GM10266 (cell line): ENCODE results near the gene LCNL1.

Experiments used
- DNase-seq: peaks from one replicate; pipeline ENCODE4 v3.0.0; 2012; ENCODE audit errors: extremely low spot score
- TF ChIP-seq, protein P1 (sequence below): IDR thresholded peaks from 2 replicates; pipeline ENCODE4 v1.5.1; 2012; ENCODE audit warnings: mild to moderate bottlenecking, low read depth; ENCODE audit not compliant: control insufficient read depth, insufficient read depth; ENCODE audit errors: missing control alignments

The LCNL1 gene

DNA sequence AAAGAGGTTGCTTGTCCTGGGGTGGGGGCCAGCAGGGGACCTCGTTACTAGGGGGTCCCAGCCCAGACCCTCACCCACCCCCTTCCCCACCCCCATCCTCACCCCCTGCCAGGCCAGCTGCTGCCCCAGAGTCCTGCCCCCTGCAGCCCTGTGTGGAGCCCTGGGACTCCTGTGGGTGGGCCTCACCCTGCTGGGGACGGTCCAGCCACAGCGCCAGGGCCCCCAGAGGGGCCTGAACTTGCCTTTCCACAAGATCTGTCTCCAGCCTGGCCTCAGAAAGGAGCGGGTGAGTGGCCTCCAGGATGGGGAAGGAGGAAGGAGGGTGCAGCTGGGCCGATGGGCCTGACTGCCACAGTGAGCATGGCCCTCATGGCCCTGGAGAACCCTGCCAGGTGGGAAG lies 13.0 kb upstream of the LCNL1 start:
- no peak for DNase-seq
- TF ChIP-seq, protein P1, sequence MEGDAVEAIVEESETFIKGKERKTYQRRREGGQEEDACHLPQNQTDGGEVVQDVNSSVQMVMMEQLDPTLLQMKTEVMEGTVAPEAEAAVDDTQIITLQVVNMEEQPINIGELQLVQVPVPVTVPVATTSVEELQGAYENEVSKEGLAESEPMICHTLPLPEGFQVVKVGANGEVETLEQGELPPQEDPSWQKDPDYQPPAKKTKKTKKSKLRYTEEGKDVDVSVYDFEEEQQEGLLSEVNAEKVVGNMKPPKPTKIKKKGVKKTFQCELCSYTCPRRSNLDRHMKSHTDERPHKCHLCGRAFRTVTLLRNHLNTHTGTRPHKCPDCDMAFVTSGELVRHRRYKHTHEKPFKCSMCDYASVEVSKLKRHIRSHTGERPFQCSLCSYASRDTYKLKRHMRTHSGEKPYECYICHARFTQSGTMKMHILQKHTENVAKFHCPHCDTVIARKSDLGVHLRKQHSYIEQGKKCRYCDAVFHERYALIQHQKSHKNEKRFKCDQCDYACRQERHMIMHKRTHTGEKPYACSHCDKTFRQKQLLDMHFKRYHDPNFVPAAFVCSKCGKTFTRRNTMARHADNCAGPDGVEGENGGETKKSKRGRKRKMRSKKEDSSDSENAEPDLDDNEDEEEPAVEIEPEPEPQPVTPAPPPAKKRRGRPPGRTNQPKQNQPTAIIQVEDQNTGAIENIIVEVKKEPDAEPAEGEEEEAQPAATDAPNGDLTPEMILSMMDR, result no peak

GRCh38 chr9:136970361-136970760 lies 12.4 kb upstream of the LCNL1 start:
- TF ChIP-seq, protein P1, result no peak
- DNase-seq, result no peak

GRCh38 chr9:136971746-136972145 lies 11.0 kb upstream of the LCNL1 start:
- no peak for DNase-seq
- TF ChIP-seq, protein P1, result no peak

DNA sequence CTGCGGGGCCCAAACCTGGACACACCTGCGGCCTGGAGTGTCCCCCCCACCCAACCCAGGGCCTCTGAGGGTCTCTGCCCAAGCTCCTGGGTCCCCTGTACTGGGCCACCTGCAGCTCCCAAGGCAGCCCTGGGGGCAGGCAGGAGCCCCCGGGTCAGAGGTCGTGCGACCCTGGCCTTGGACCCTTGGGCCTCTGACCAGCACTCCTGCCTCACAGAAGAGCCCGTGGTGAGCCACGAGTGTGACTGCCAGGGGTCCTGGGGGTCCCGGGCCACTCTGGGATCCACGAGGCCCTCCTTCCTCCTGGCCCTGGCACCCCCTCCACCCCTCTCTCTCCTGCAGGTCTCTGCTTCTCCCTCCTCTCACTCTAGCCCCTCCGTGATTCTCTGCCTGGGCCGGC lies 10.5 kb upstream of the LCNL1 start:
- DNase-seq, result no peak
- TF ChIP-seq, protein P1, result no peak

DNA sequence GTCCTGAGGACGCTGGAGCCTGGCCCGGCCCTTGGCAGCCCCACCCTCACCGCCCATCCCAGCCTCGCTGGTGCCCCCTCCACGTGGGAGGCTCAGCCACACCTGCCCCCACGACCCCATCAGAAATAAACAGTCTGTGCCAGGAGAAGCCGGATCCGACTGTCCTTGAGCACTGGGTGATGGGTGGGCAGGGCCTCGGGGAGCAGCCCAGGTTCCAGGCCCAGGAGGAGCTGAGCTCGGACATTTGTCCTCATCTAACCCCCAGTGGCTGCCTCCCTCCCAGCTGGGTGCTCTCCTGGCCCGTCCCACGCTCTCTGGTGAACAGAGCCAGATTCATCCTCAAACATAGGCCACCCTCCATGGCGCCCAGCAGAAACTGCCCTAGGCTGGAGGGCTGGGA lies 10.1 kb upstream of the LCNL1 start:
- no peak for DNase-seq
- TF ChIP-seq, protein P1, result no peak

DNA sequence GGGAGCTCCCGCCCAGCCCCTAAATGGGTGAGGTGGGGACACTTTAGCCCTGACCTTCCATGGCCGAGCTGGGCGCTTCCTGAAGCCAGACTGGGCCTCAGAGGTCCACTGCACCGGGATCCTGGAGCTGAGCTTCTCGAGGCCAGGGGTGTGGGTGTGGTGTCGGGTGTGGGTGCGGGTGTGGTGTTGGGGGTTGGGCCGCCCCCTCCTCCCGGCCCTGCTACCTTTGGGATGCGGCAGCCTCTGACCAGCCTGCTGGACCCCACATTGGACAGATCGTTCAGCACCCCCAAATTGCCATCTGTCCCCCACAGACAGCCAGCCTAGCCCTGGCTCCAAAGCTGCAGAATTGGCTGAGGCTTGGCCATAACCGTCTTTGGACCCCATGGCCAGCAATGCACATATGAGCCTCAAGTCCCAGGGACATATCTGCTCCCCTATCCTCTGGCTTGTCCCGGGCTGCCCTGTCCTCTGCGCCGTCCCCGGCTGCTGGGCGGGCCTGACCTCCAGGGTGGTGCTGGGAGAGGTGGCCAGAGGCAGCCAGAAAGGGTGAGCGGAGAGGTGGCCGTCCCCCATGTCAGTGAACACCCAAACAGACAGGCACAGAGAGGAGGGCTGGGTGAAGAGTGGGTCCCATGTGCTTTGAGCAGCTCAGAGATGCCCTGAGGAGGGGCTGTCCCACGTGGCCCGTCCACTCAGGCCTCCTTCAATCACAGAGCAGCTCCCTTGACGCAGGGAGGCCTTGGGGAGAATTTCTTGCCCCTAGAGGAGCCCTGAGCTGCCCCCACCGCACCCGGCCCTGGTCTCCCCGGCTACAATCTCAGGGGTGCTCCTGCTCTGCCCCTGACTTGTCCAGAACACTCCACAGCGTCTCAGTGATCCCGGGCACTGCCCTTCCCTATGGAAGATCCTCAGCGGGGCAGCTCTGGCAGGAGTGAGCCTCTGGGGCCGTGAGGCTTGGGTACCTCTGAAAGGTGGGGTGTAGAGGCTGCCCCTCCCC lies 8.9 kb upstream of the LCNL1 start:
- TF ChIP-seq, protein P1, result no peak
- DNase-seq, result no peak
